Mesothelial cell of epicardium (in vitro differentiated cells): ENCODE data around the gene LEO1. TPM values are rescaled to one million over a fixed set of nuclear protein-coding genes. Genes with fewer than 3 reads are reported as not detected.

Source experiments
- DNase-seq, 2 experiments: peaks; one replicate each; pipeline ENCODE4 v3.0.0; 2021; ENCODE audit warnings: low spot score in 2 of 2; ENCODE audit not compliant: unreplicated experiment in 2 of 2
- H3K27ac Mint-ChIP-seq: 2 replicates; pipeline ENCODE4 v1.8.0; 2021; ENCODE audit warnings: mixed read lengths
- H3K27me3 Mint-ChIP-seq: 2 replicates; pipeline ENCODE4 v1.8.0; 2021; ENCODE audit warnings: low read depth, mixed read lengths
- H3K36me3 Mint-ChIP-seq: 2 replicates; pipeline ENCODE4 v1.8.0; 2021; ENCODE audit warnings: mixed read lengths
- H3K4me1 Mint-ChIP-seq: 2 replicates; pipeline ENCODE4 v1.8.0; 2021; ENCODE audit warnings: mixed read lengths
- H3K4me3 Mint-ChIP-seq: 2 replicates; pipeline ENCODE4 v1.8.0; 2021; ENCODE audit warnings: mild to moderate bottlenecking, moderate library complexity, mixed read lengths
- H3K9me3 Mint-ChIP-seq: 2 replicates; pipeline ENCODE4 v1.8.0; 2021; ENCODE audit warnings: mixed read lengths
- CTCF ChIP-seq: fragments of 200-600 bp; sonication (generic); IDR thresholded peaks from one replicate; pipeline ENCODE4 v1.5.0; 2021; ENCODE audit warnings: antibody characterized with exemption; ENCODE audit not compliant: unreplicated experiment
- total RNA-seq: library from RNA; stranded (reverse); gene quantifications from 3 replicates; pipeline ENCODE4 v1.2.1, GENCODE V29; 2021

The LEO1 gene
- 20.2 to 22.4 TPM (median 20.4 TPM) in 3 replicates for total RNA-seq

DNA sequence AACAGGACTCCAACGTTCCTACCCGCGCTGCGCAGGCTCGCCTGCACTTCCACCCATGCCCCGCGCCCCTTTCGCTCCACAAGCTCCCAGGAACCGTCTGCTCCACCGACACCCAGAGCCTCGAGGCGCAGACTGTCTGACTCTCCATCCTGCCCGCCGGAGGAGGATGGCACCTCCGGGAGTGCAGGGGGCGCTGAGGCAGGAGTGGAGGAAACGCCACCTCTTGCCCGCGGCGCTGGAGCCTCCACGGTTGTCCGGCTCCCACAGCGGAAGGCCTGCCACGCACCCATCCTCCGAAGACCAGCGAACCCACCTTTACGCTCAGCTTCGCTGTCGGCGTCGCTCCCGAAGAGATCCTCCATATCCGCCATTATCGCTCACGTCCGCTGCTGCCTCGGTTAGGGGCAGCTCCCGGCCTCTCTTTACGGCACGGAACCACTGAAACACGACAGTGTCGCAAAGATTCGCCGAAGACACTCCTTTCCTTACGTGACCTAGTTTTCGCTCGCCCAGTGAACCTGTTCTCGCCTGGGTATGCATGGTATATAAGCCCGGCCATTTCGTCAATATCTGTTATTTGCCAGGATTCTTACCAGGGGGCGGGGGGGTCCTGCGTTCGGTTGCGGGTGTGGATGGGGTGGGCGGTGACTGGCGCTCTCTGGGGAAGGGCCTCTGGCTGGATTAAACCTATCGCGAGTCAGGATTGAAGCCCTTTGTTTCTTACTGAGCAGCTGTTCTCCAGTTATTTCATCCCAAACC lies at the start of gene LEO1:
LEO1 (minus strand) TSS at position 404 of the 759 bp plus-strand sequence; CDS start at position 371, 33 bp downstream.
- DNase-seq, result peak; percentile 76 to 85
- H3K27ac Mint-ChIP-seq, result peak within 1 kb of the TSS; percentile 97
- H3K4me1 Mint-ChIP-seq, result peaks cover 15% of the 10 kb centered on the region
- peaks cover 1% of the 10 kb centered on the region for H3K27me3 Mint-ChIP-seq
- TF ChIP-seq CTCF, result no peak
- H3K9me3 Mint-ChIP-seq, result peaks cover 9% of the 10 kb centered on the region
- peaks cover 11% of the 10 kb centered on the region for H3K36me3 Mint-ChIP-seq
- H3K4me3 Mint-ChIP-seq, result peak within 1 kb of the TSS; percentile 95

GRCh38 chr15:52021128-52021671 lies 49.6 kb upstream of the LEO1 start:
- H3K4me1 Mint-ChIP-seq, result peaks cover 36% of the 10 kb centered on the region

DNA sequence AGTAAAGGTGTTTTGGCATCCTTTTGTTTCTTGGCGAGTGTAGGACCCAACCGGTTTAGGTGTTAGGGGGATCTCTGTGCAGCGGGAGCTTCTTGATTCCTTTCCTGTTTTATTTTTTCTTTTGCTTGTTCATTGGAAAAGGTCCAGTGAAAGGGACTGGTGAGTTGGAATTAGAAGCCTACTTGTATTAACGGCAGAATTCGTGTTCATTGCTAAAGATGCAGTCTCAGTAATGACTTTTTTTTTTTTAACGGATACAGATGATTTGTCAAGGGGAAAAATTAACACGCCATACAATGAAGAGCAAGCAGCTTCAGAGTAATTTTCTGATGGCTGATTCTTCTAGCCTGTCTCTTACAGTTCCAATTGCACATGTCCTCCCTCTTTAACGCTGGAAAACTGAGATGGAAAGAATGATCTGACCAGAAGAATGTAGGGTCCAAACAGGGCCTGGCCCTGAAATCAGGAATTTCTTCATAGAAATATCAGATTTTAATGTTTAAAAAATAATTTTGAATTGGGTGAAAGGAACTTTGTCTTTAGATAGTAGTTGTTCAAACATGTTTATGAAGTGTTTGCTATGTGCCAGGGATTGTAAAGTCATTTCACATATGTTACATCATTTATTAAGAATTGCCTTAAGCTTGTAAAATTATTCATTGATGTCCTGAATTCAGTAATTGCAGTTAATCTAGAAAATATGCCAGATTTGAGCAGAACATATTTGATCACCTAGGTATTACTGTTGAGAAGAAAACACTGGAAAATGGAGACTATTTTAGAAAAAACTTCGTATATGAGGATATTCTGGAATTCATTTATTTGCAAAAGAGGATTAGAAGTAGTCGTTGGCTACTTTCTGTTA lies 48.9 kb upstream of the LEO1 start:
- Mint-ChIP-seq H3K27ac (peak overlapping the region; percentile 96), H3K4me1 (peaks cover 32% of the 10 kb centered on the region), H3K27me3 (no peaks in the 10 kb centered on the region), H3K36me3 (no peaks in the 10 kb centered on the region), H3K4me3 (peak overlapping the region; percentile 85), H3K9me3 (no peaks in the 10 kb centered on the region)
- no peak for DNase-seq
- TF ChIP-seq CTCF, result no peak

More at GRCh38 chr15:52021128-52021671, 49.6 kb upstream of the LEO1 start:
- Mint-ChIP-seq H3K9me3 (no peaks in the 10 kb centered on the region), H3K4me3 (peak overlapping the region; percentile 85), H3K27ac (peak overlapping the region; percentile 96), H3K36me3 (no peaks in the 10 kb centered on the region), H3K27me3 (no peaks in the 10 kb centered on the region)
- no peak for DNase-seq
- TF ChIP-seq CTCF, result no peak

GRCh38 chr15:52019394-52020220 lies 48.0 kb upstream of the LEO1 start:
- H3K27me3 Mint-ChIP-seq, result no peaks in the 10 kb centered on the region
- H3K27ac Mint-ChIP-seq, result peak overlapping the region; percentile 100
- TF ChIP-seq CTCF, result no peak

More at GRCh38 chr15:52019394-52020220, 48.0 kb upstream of the LEO1 start:
- H3K4me1 Mint-ChIP-seq, result peaks cover 32% of the 10 kb centered on the region
- no peaks in the 10 kb centered on the region for H3K9me3 Mint-ChIP-seq
- H3K4me3 Mint-ChIP-seq, result peak overlapping the region; percentile 98
- H3K36me3 Mint-ChIP-seq, result no peaks in the 10 kb centered on the region
- DNase-seq, result peak; percentile 44 to 76
